HG03095 (cell line): ENCODE results near the gene DOCK10.

Experiments
- ATAC-seq: cut with Tn5 transposase; IDR thresholded peaks from one replicate; pipeline ENCODE4 v1.9.1; 2021; ENCODE audit warnings: moderate library complexity; ENCODE audit not compliant: unreplicated experiment

DOCK10 gene

DNA sequence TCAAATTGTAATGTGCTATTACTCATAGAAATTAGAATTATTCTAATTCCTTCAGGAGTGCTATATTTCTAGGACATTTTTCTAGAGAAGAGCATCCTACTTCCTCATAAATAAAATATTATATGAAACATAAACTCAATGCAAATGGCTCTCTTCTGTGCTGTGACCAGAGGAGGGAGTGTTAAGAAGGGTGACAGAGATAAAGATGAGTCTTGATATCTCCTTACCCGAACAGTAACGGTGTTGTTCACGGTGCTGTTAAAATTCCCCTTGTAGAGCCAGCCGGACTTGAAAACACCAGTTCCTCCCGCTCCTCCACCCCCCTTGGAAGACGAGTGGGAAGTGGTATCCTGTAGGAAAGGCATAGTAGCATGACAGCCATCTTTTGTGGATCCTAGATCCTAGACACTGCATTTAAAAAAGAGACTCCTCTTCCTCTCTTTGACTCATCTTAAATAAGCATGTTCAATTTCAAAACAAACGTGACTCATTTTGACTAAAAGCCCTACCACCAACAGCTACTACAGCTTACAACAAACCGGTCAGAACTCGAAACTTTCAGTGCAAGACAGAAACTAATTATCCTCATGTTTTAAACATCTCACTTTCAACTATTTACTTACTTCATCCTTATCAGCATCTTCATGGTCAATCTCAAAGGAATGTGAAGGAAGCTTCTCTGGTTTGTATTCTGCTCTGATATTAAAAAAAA lies 156.3 kb downstream of the DOCK10 start:
- ATAC-seq, result peak; percentile 76

- ATAC-seq, result no peak
These were observed 157.0 kb downstream of the DOCK10 start for GRCh38 chr2:224885291-224885690.

DNA sequence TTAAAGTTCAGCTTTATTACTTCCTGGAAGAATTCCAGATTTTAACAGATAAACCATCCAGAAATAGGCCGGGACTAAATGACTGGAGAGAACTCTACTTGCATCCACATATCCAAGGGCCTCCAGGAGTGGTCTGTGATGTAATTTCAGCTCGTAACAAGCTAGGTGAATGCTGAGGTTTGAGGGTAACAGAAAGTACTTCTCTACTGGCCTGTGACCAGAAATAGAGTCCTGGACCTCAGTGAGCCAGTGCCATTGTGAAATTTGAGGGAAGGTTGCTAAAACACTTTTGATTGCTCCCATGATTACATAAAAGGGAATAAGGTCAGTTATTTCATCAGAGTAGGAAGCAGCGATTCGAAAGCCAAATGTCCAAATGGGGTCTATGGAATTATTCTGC lies 158.1 kb downstream of the DOCK10 start:
- ATAC-seq, result no peak

- ATAC-seq, result no peak
These were observed 158.6 kb downstream of the DOCK10 start for GRCh38 chr2:224883700-224884099.

DNA sequence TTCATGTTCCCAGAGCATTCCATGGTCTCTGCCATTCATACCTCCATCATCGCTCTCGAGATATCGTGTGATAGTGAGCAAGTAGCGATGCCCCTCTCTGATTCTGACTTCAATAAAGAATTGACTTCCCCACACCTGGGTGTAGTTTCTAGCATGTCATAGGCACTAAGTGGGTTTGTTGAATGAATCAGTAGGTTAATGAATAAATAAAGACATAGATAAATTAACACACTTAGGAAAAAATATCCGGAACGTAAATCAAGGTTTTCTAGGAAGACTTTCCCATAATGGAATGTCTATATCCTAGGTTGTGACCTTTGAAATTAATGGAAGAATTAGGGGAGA lies 159.1 kb downstream of the DOCK10 start:
- no peak for ATAC-seq

GRCh38 chr2:224882291-224883171 lies 159.7 kb downstream of the DOCK10 start:
- no peak for ATAC-seq

- no peak for ATAC-seq
These were observed 160.4 kb downstream of the DOCK10 start for GRCh38 chr2:224881846-224882245.

- ATAC-seq, result no peak
These were observed 165.7 kb downstream of the DOCK10 start for GRCh38 chr2:224876522-224876921.

- ATAC-seq, result no peak
These were observed 166.4 kb downstream of the DOCK10 start for GRCh38 chr2:224875841-224876240.

DNA sequence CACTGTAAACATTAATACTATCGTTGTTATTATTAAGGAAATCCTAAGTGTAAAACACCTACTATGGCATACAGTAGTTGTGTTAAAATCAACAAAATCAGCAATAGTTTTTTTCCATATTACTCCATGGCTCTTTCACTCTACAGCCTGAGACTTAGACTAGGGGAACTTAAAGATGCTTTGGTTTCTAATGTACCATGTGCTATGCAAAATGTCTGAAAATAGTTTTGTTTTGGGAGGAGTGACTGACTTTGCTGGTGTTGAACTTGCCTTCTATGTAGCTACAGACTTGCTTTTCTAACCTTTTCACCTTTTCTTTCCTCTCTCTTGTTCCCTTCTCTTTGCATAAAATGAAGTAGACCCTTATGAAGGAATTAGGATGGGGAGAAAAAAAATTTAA lies 167.1 kb downstream of the DOCK10 start:
- ATAC-seq, result no peak

GRCh38 chr2:224871813-224872212 lies 170.5 kb downstream of the DOCK10 start:
- ATAC-seq, result no peak

GRCh38 chr2:224870341-224870740 lies 171.9 kb downstream of the DOCK10 start:
- ATAC-seq, result no peak

GRCh38 chr2:224869601-224870233 lies 172.6 kb downstream of the DOCK10 start:
- ATAC-seq, result no peak

- no peak for ATAC-seq
These were observed 177.3 kb downstream of the DOCK10 start for GRCh38 chr2:224865016-224865415.

DNA sequence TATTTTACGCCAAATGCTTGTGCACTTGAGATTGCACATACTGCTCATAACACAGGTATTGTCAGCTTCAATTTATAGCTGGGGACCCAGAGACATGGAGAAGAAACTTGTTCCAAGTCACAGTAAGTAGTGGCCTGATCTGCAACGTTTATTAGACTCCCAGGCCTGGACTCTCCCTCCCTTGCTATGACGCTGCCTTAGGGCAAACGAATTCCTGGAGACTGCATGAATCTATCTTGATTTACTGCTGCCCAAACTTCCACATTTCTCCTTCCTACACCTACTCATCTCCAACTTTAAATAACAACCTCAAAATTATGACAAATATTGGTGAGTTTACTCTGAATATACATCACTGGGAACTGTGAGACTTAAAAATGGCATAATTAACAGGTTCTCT lies 181.0 kb downstream of the DOCK10 start:
- no peak for ATAC-seq

GRCh38 chr2:224860786-224861185 lies 181.5 kb downstream of the DOCK10 start:
- ATAC-seq, result no peak

GRCh38 chr2:224851811-224852210 lies 190.5 kb downstream of the DOCK10 start:
- ATAC-seq, result no peak

- ATAC-seq, result no peak
These were observed 192.2 kb downstream of the DOCK10 start for GRCh38 chr2:224850081-224850480.

DNA sequence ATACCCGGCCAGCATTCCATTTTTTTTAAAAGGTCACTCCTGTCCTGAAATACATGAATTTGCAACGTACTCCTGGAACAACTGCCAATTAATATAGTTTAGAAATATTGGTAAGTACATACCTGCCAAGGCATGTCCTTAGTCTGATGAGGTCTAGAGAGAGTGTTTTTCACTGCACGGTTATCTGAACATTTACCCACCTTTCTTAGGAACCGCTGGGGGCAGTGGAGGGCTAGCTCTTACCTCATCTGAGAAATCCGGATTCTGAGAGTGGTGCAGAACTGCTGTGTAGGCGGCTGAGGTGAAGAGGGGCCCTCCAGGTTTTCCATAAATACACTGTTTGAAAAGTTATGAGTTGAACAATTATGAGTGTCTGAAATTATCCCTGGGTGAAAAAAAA lies 193.0 kb downstream of the DOCK10 start:
- no peak for ATAC-seq

DNA sequence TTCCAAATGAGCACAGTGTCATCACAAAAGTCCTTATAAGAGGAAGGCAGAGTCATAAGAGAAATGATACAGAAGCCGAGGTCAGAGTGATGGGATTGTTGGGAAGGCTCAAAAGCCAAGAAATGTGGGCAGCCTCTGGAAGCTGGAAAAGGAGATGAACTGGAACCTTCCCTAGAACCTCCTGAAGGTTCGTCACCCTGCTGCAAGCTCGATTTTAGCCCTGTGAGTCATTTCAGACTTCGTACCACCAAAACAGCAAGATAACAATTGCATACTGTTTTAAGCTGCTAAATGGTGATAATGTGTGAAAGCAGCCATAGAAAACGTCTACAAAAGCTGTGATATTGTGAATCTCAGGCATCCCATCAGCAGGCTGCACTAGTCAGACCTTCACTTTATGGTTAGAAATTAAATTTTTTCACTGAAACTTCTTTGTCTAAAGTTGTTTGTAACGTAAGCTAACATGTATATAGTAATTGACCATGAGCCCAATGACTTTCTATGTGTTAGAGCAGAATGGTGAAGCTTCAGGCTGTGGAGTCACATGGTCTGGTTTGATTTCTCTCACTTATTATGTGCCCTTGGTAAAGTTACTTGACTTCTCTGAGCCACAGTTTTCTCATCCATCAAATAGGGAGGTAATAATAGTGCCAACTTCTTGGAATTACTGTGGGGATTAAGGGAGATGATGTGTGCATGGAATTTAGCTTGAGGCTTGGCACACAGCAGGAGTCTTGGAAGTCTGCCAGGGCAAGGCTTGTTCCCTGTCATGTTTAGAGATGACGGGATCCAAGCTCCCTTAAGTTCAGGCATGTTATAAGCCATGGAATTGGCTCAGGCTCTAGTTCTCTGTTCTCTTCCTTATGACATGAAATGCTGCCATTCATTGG lies 194.1 kb downstream of the DOCK10 start:
- ATAC-seq, result no peak

DNA sequence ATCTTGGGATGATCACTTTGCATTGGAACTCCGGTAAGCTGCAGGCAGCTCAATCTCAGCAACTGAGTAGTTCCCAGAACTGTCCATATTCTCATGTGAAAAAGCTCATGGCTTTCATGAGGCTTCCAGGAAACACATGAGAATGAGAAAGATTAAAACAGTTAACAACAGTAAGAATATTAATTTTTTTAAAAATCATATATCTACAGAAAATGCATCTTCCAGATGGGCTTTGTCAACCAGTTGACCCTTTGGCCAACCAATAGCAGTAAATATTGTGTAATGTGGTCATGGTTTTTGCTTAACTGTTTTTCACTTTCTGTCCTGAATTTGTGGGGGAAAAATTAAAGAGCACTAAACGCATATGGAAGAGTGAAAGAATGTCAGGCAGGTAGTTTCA lies 194.9 kb downstream of the DOCK10 start:
- no peak for ATAC-seq
